Measurements from ENCODE around the gene STAC. TPM values are rescaled to one million over a fixed set of nuclear protein-coding genes. Genes with fewer than 3 reads are reported as not detected.
A peak's percentile ranks its signal among the peaks of the same experiment; 100 is the strongest.

Gene STAC
- total RNA-seq, 1 donor from 2014 or later = 49.1 TPM

- Histone ChIP-seq H3K4me3 (ENCODE audit: low read length in 3 of 3) (no peak overlapping the region), H3K27ac (ENCODE audit: low read depth, low read length) (no peak overlapping the region), H3K9ac (ENCODE audit: low read depth in 1 of 3, low read length in 3 of 3) (no peak overlapping the region), H3K36me3 (ENCODE audit: control insufficient read depth in 3 of 3, insufficient read depth in 3 of 3, low read length in 3 of 3) (no peaks in the 10 kb centered on the region), H3K27me3 (ENCODE audit: control insufficient read depth in 3 of 3, insufficient read depth in 3 of 3, low read length in 3 of 3) (no peaks in the 10 kb centered on the region), H3K9me3 (ENCODE audit: control insufficient read depth in 3 of 3, low read length in 3 of 3) (no peaks in the 10 kb centered on the region), H3K4me1 (ENCODE audit: control insufficient read depth in 3 of 3, insufficient read depth in 3 of 3, low read length in 3 of 3) (no peaks in the 10 kb centered on the region)
Observed at GRCh38 chr3:36373666-36374065, 6.6 kb upstream of the STAC start.

GRCh38 chr3:36379872-36380220, 458 bp upstream of the STAC start:
- H3K9me3 ChIP-seq (ENCODE audit: control insufficient read depth in 3 of 3, low read length in 3 of 3) = no peaks in the 10 kb centered on the region
- no peak overlapping the region for H3K9ac ChIP-seq (ENCODE audit: low read depth in 1 of 3, low read length in 3 of 3)
- no peaks in the 10 kb centered on the region for H3K36me3 ChIP-seq (ENCODE audit: control insufficient read depth in 3 of 3, insufficient read depth in 3 of 3, low read length in 3 of 3)
- H3K4me1 ChIP-seq (ENCODE audit: control insufficient read depth in 3 of 3, insufficient read depth in 3 of 3, low read length in 3 of 3) = peaks cover 0 to 4% (median 2%) of the 10 kb centered on the region in 3 donors
- peak overlapping the region in 2 of 3 donors; percentile 25 to 71 for H3K4me3 ChIP-seq (ENCODE audit: low read length in 3 of 3)
- H3K27ac ChIP-seq (ENCODE audit: low read depth, low read length) = no peak overlapping the region
- peaks cover 0 to 8% (median 0%) of the 10 kb centered on the region in 3 donors for H3K27me3 ChIP-seq (ENCODE audit: control insufficient read depth in 3 of 3, insufficient read depth in 3 of 3, low read length in 3 of 3)

- peaks cover 0 to 4% (median 2%) of the 10 kb centered on the region in 3 donors for H3K4me1 ChIP-seq (ENCODE audit: control insufficient read depth in 3 of 3, insufficient read depth in 3 of 3, low read length in 3 of 3)
- peak overlapping the region in 2 of 3 donors; percentile 68 to 71 for H3K4me3 ChIP-seq (ENCODE audit: low read length in 3 of 3)
- no peaks in the 10 kb centered on the region for H3K9me3 ChIP-seq (ENCODE audit: control insufficient read depth in 3 of 3, low read length in 3 of 3)
- no peak overlapping the region for H3K27ac ChIP-seq (ENCODE audit: low read depth, low read length)
- peak overlapping the region in 1 of 3 donors; percentile 56 for H3K9ac ChIP-seq (ENCODE audit: low read depth in 1 of 3, low read length in 3 of 3)
- H3K36me3 ChIP-seq (ENCODE audit: control insufficient read depth in 3 of 3, insufficient read depth in 3 of 3, low read length in 3 of 3) = no peaks in the 10 kb centered on the region
- H3K27me3 ChIP-seq (ENCODE audit: control insufficient read depth in 3 of 3, insufficient read depth in 3 of 3, low read length in 3 of 3) = peaks cover 0 to 8% (median 0%) of the 10 kb centered on the region in 3 donors
Observed at GRCh38 chr3:36381311-36381956, 1.1 kb downstream of the STAC start.

- H3K27me3 ChIP-seq (ENCODE audit: control insufficient read depth in 3 of 3, insufficient read depth in 3 of 3, low read length in 3 of 3) = no peaks in the 10 kb centered on the region
- no peaks in the 10 kb centered on the region for H3K9me3 ChIP-seq (ENCODE audit: control insufficient read depth in 3 of 3, low read length in 3 of 3)
- H3K36me3 ChIP-seq (ENCODE audit: control insufficient read depth in 3 of 3, insufficient read depth in 3 of 3, low read length in 3 of 3) = no peaks in the 10 kb centered on the region
- no peak overlapping the region for H3K9ac ChIP-seq (ENCODE audit: low read depth in 1 of 3, low read length in 3 of 3)
- H3K4me1 ChIP-seq (ENCODE audit: control insufficient read depth in 3 of 3, insufficient read depth in 3 of 3, low read length in 3 of 3) = no peaks in the 10 kb centered on the region
- H3K27ac ChIP-seq (ENCODE audit: low read depth, low read length) = no peak overlapping the region
- H3K4me3 ChIP-seq (ENCODE audit: low read length in 3 of 3) = no peak overlapping the region
Observed at GRCh38 chr3:36393563-36393962, 13.3 kb downstream of the STAC start.

- no peaks in the 10 kb centered on the region for H3K27me3 ChIP-seq (ENCODE audit: control insufficient read depth in 3 of 3, insufficient read depth in 3 of 3, low read length in 3 of 3)
- H3K9ac ChIP-seq (ENCODE audit: low read depth in 1 of 3, low read length in 3 of 3) = no peak overlapping the region
- H3K4me1 ChIP-seq (ENCODE audit: control insufficient read depth in 3 of 3, insufficient read depth in 3 of 3, low read length in 3 of 3) = no peaks in the 10 kb centered on the region
- H3K27ac ChIP-seq (ENCODE audit: low read depth, low read length) = no peak overlapping the region
- H3K4me3 ChIP-seq (ENCODE audit: low read length in 3 of 3) = no peak overlapping the region
- H3K9me3 ChIP-seq (ENCODE audit: control insufficient read depth in 3 of 3, low read length in 3 of 3) = no peaks in the 10 kb centered on the region
- H3K36me3 ChIP-seq (ENCODE audit: control insufficient read depth in 3 of 3, insufficient read depth in 3 of 3, low read length in 3 of 3) = no peaks in the 10 kb centered on the region
Observed at GRCh38 chr3:36394176-36394575, 13.9 kb downstream of the STAC start.

- H3K4me1 ChIP-seq (ENCODE audit: control insufficient read depth in 3 of 3, insufficient read depth in 3 of 3, low read length in 3 of 3) = no peaks in the 10 kb centered on the region
- H3K4me3 ChIP-seq (ENCODE audit: low read length in 3 of 3) = no peak overlapping the region
- H3K9ac ChIP-seq (ENCODE audit: low read depth in 1 of 3, low read length in 3 of 3) = no peak overlapping the region
- no peaks in the 10 kb centered on the region for H3K9me3 ChIP-seq (ENCODE audit: control insufficient read depth in 3 of 3, low read length in 3 of 3)
- H3K27me3 ChIP-seq (ENCODE audit: control insufficient read depth in 3 of 3, insufficient read depth in 3 of 3, low read length in 3 of 3) = no peaks in the 10 kb centered on the region
- H3K27ac ChIP-seq (ENCODE audit: low read depth, low read length) = no peak overlapping the region
- H3K36me3 ChIP-seq (ENCODE audit: control insufficient read depth in 3 of 3, insufficient read depth in 3 of 3, low read length in 3 of 3) = no peaks in the 10 kb centered on the region
Observed at GRCh38 chr3:36397841-36398240, 17.5 kb downstream of the STAC start.

GRCh38 chr3:36399933-36400332, 19.6 kb downstream of the STAC start:
- Histone ChIP-seq H3K4me3 (ENCODE audit: low read length in 3 of 3) (no peak overlapping the region), H3K4me1 (ENCODE audit: control insufficient read depth in 3 of 3, insufficient read depth in 3 of 3, low read length in 3 of 3) (no peaks in the 10 kb centered on the region), H3K27ac (ENCODE audit: low read depth, low read length) (no peak overlapping the region), H3K27me3 (ENCODE audit: control insufficient read depth in 3 of 3, insufficient read depth in 3 of 3, low read length in 3 of 3) (no peaks in the 10 kb centered on the region), H3K36me3 (ENCODE audit: control insufficient read depth in 3 of 3, insufficient read depth in 3 of 3, low read length in 3 of 3) (no peaks in the 10 kb centered on the region), H3K9ac (ENCODE audit: low read depth in 1 of 3, low read length in 3 of 3) (no peak overlapping the region), H3K9me3 (ENCODE audit: control insufficient read depth in 3 of 3, low read length in 3 of 3) (no peaks in the 10 kb centered on the region)

GRCh38 chr3:36401056-36401455, 20.8 kb downstream of the STAC start:
- Histone ChIP-seq H3K36me3 (ENCODE audit: control insufficient read depth in 3 of 3, insufficient read depth in 3 of 3, low read length in 3 of 3) (no peaks in the 10 kb centered on the region), H3K27ac (ENCODE audit: low read depth, low read length) (no peak overlapping the region), H3K9me3 (ENCODE audit: control insufficient read depth in 3 of 3, low read length in 3 of 3) (no peaks in the 10 kb centered on the region), H3K9ac (ENCODE audit: low read depth in 1 of 3, low read length in 3 of 3) (no peak overlapping the region), H3K4me3 (ENCODE audit: low read length in 3 of 3) (no peak overlapping the region), H3K27me3 (ENCODE audit: control insufficient read depth in 3 of 3, insufficient read depth in 3 of 3, low read length in 3 of 3) (no peaks in the 10 kb centered on the region), H3K4me1 (ENCODE audit: control insufficient read depth in 3 of 3, insufficient read depth in 3 of 3, low read length in 3 of 3) (no peaks in the 10 kb centered on the region)

GRCh38 chr3:36403661-36404060, 23.4 kb downstream of the STAC start:
- Histone ChIP-seq H3K9ac (ENCODE audit: low read depth in 1 of 3, low read length in 3 of 3) (no peak overlapping the region), H3K27me3 (ENCODE audit: control insufficient read depth in 3 of 3, insufficient read depth in 3 of 3, low read length in 3 of 3) (no peaks in the 10 kb centered on the region), H3K9me3 (ENCODE audit: control insufficient read depth in 3 of 3, low read length in 3 of 3) (no peaks in the 10 kb centered on the region), H3K27ac (ENCODE audit: low read depth, low read length) (no peak overlapping the region), H3K4me3 (ENCODE audit: low read length in 3 of 3) (no peak overlapping the region), H3K36me3 (ENCODE audit: control insufficient read depth in 3 of 3, insufficient read depth in 3 of 3, low read length in 3 of 3) (no peaks in the 10 kb centered on the region), H3K4me1 (ENCODE audit: control insufficient read depth in 3 of 3, insufficient read depth in 3 of 3, low read length in 3 of 3) (no peaks in the 10 kb centered on the region)

- Histone ChIP-seq H3K27ac (ENCODE audit: low read depth, low read length) (no peak overlapping the region), H3K27me3 (ENCODE audit: control insufficient read depth in 3 of 3, insufficient read depth in 3 of 3, low read length in 3 of 3) (no peaks in the 10 kb centered on the region), H3K4me3 (ENCODE audit: low read length in 3 of 3) (no peak overlapping the region), H3K4me1 (ENCODE audit: control insufficient read depth in 3 of 3, insufficient read depth in 3 of 3, low read length in 3 of 3) (no peaks in the 10 kb centered on the region), H3K36me3 (ENCODE audit: control insufficient read depth in 3 of 3, insufficient read depth in 3 of 3, low read length in 3 of 3) (no peaks in the 10 kb centered on the region), H3K9me3 (ENCODE audit: control insufficient read depth in 3 of 3, low read length in 3 of 3) (no peaks in the 10 kb centered on the region), H3K9ac (ENCODE audit: low read depth in 1 of 3, low read length in 3 of 3) (no peak overlapping the region)
Observed at GRCh38 chr3:36405190-36405589, 24.9 kb downstream of the STAC start.

Measured in skeletal muscle tissue (tissue), 4 donors.